ENCODE results near the gene SPARCL1. TPM values are rescaled to one million over a fixed set of nuclear protein-coding genes. Genes with fewer than 3 reads are reported as not detected.
"Not testable (repeated sequence)": the region's sequence is repeated elsewhere in the genome, so short reads cannot be mapped to it uniquely, and the experiment has no call there.

Gene SPARCL1
- polyA plus RNA-seq, 10 donors: 191 to 405 (median 309) TPM

GRCh38 chr4:87506974-87507701 lies 22.0 kb downstream of the SPARCL1 start:
- peak in 1 of 3 donors; percentile 55 for DNase-seq

GRCh38 chr4:87505862-87506261 lies 23.3 kb downstream of the SPARCL1 start:
- no peak for DNase-seq

- DNase-seq: no peak
Measured at GRCh38 chr4:87502580-87503238, 26.5 kb downstream of the SPARCL1 start.

GRCh38 chr4:87500092-87500462 lies 29.1 kb downstream of the SPARCL1 start:
- DNase-seq: no peak

GRCh38 chr4:87499403-87500091 lies 29.6 kb downstream of the SPARCL1 start:
- peak in 1 of 3 donors; percentile 49 for DNase-seq

- peak; percentile 65 to 91 (median 74) for DNase-seq
Measured at GRCh38 chr4:87498446-87498900, 30.7 kb downstream of the SPARCL1 start.

GRCh38 chr4:87497578-87497977 lies 31.6 kb downstream of the SPARCL1 start:
- DNase-seq: peak in 1 of 3 donors; percentile 42

GRCh38 chr4:87497159-87497558 lies 32.0 kb downstream of the SPARCL1 start:
- no peak for DNase-seq

- DNase-seq: no peak
Measured at GRCh38 chr4:87493115-87493514, 36.1 kb downstream of the SPARCL1 start.

GRCh38 chr4:87491851-87492250 lies 37.3 kb downstream of the SPARCL1 start:
- DNase-seq: not testable (repeated sequence)

- no peak for DNase-seq
Measured at GRCh38 chr4:87491436-87491835, 37.7 kb downstream of the SPARCL1 start.

GRCh38 chr4:87490664-87491369 lies 38.4 kb downstream of the SPARCL1 start:
- no peak for DNase-seq

- DNase-seq: peak in 2 of 3 donors; percentile 53 to 66
Measured at GRCh38 chr4:87489678-87490077, 39.5 kb downstream of the SPARCL1 start.

- not testable (repeated sequence) for DNase-seq
Measured at GRCh38 chr4:87488666-87489065, 40.5 kb downstream of the SPARCL1 start.

GRCh38 chr4:87483247-87483646 lies 45.9 kb downstream of the SPARCL1 start:
- not testable (repeated sequence) for DNase-seq

- no peak for DNase-seq
Measured at GRCh38 chr4:87481377-87481776, 47.8 kb downstream of the SPARCL1 start.

GRCh38 chr4:87478732-87479250 lies 50.4 kb downstream of the SPARCL1 start:
- no peak for DNase-seq

- no peak for DNase-seq
Measured at GRCh38 chr4:87476934-87477333, 52.2 kb downstream of the SPARCL1 start.

- no peak for DNase-seq
Measured at GRCh38 chr4:87469390-87469789, 59.8 kb downstream of the SPARCL1 start.

- peak; percentile 30 to 60 (median 32) for DNase-seq
Measured at GRCh38 chr4:87465739-87466366, 63.3 kb downstream of the SPARCL1 start.

GRCh38 chr4:87462102-87462501 lies 67.1 kb downstream of the SPARCL1 start:
- no peak for DNase-seq

All from muscle of back (tissue), 11 donors.